Left renal cortex interstitium (tissue), 4 donors: ENCODE results near the gene ASTN1. TPM values are rescaled to one million over a fixed set of nuclear protein-coding genes. Genes with fewer than 3 reads are reported as not detected.
"Not testable (repeated sequence)": the region's sequence is repeated elsewhere in the genome, so short reads cannot be mapped to it uniquely, and the experiment has no call there.

ENCODE experiments used
- DNase-seq, 4 donors: peaks; one replicate each; pipeline ENCODE4 v3.0.0-alpha.2; 2013; ENCODE audit warnings: low read depth in 4 of 4, low spot score in 2 of 4, missing footprints in 1 of 4
- polyA plus RNA-seq, 4 donors: library from polyadenylated mRNA; unstranded; fragments of 120-200 nt; gene quantifications; one replicate each; pipeline ENCODE4 v1.2.1, GENCODE V29; 2013; ENCODE audit not compliant: insufficient read length in 4 of 4

ASTN1 gene
- polyA plus RNA-seq, 4 donors: 1.6 to 2.1 (median 1.8) TPM

DNA sequence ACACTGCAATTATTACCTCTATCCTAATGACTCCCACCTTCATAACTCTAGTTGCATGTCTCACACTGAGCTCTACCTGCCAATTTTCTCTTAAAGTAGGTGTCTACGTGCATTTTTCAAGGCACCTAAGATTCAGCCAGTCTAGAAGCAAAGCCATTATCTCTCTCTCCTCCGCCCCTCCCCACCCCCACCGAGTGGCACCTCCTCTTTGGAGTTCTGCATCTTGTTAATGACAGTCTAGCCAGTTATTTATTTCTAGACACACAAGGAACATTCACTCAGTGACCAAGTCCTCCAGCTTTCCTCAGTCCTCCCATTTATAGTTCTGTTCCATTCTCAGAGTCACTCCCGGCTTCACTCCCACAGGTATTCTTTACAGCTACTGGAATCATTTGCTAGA, 47.6 kb downstream of the ASTN1 start:
- DNase-seq: no peak

DNA sequence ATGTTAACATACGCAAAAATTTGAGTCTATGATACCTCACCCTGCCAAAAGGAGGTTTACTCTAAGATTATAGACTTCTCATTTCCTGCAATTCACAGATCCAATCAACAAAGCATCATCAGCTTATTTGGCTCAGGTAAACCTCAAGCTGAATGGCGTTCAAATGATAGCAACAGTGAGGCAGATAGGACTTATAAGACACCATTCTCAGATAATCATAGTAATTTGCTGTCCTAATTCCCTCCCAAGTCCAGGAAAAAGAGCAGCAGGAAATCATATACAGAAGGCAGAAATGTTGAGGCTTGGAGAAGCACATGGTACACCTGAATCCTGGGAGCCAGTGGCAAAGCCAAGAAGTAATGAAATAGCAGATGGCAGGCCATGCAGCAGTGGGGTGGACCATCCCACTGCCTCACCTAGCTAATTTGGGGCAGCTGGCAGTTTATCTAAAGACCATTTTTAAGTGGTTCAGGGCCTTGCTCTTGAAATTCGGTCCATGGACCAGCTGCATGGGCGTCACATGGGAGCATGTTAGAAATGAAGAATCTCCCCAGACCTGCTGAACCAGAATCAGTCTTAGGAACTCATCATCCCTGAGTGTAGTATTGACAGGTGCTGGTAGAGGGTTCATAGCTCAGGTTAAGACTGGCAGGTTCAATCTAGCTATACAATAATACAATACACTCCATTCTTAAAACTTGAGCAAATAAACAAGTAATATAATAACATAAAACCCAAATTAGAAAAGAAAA, 57.7 kb downstream of the ASTN1 start:
- DNase-seq: no peak

DNA sequence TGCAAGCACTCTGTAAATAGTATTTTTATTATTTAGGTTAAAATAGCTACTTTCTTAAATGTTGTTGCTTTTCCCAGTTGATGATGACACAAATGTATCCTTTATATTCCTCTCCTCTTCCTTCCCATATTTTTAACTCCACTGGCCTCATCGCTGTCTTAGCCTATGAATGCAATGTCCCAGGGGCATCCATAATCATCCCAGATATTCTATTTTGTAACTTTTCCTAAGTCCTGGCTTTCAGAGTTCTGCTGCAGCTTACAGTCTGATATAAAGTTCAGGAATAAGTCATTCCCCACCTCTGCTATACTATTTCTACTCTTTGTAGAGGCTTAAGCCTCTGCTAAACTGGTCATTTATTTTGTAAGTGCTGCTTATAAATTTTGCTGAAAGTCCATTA, 58.3 kb downstream of the ASTN1 start:
- no peak for DNase-seq

DNA sequence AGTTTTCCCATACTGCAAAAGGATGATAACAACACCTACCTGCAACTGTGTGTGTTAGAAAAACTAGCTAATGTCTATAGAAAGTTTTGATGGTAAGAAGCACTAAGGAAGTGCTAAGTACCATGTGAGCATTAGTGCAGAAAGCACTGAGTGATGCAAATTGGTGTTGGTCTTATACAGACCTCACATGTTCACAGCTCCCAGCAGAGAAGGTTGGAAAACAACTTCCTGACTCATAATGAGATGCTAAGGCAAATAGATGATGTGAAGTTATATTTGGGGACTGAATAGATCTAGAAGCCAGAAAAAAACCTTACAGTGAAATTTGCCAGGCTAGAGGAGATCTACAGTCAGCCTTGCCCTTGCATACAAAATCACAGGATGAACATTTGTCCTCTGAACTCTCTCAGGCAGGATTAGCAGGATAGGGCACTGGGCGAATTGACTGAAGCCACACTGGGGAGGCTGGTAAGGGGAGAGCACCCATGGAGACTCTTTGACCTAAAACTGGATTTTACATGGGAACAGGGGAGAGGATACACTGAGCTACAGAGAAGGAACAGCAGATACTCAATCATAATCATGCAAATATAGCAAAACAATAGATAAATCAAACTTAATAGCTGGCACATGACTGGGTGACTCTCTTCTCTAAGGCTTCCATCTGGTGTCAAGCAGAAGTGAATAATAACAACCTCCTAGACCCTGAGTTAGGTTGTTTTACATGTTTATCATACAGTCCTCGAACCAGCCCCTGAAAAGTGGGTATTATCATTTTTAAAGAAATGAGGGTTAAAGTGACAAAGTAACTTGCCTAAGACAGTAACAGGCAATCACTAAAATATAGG, 61.3 kb downstream of the ASTN1 start:
- no peak for DNase-seq

DNA sequence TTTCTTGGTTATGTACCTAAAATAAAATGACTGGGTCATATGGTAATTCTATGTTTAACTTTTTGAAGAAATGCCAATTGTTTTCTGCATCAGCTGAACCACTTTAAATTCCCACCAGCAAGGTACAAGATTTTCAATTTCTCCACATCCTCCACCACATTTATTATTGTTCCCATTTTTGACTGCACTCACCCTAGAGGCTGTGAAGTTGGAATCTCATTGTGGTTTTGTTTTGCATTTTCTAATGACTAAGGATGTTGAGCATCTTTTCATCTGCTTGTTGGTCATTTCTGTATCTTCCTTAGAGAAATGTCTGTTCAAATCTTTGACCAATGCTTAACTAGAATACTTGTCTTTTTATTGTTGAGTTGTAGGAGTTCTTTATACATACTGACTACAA, 72.5 kb downstream of the ASTN1 start:
- no peak for DNase-seq

DNA sequence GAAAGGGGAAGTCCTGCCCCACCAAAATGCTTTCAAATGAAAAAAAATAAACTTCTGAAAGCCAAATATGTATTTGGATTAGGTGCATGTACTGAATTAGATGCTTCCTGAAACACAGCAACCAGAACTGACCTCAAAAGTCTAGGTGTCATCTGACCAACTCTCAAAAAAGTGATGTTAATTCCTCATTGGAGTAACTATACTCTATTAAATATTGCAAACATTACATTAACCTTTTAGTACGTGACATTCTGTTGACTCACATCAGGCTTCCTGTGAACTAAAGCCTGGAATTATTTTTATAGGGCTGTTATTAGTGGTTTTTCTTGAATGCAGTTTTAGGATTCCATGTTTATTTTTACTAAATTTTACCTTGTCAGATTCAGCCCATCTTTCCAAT, 73.5 kb downstream of the ASTN1 start:
- DNase-seq: no peak

DNA sequence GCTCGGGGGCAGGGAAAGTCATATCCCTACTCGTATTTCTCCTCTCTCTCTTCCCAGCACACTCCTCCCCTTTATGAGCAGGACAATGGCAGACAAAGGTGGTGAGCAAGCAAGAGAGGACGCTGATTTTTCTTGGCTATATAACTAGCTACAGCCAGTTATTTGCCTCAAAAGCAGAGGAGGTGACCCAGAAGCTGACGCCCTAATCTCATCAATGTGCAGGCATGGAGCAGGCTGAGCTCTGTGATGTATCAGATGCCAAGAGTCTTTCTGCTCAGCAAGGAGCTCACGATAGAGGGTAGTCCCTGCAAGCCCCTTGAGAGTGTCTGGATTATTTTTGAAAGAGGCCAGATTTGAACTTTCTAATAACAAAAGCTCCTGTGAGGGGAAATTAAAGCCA, 75.5 kb downstream of the ASTN1 start:
- DNase-seq: no peak

DNA sequence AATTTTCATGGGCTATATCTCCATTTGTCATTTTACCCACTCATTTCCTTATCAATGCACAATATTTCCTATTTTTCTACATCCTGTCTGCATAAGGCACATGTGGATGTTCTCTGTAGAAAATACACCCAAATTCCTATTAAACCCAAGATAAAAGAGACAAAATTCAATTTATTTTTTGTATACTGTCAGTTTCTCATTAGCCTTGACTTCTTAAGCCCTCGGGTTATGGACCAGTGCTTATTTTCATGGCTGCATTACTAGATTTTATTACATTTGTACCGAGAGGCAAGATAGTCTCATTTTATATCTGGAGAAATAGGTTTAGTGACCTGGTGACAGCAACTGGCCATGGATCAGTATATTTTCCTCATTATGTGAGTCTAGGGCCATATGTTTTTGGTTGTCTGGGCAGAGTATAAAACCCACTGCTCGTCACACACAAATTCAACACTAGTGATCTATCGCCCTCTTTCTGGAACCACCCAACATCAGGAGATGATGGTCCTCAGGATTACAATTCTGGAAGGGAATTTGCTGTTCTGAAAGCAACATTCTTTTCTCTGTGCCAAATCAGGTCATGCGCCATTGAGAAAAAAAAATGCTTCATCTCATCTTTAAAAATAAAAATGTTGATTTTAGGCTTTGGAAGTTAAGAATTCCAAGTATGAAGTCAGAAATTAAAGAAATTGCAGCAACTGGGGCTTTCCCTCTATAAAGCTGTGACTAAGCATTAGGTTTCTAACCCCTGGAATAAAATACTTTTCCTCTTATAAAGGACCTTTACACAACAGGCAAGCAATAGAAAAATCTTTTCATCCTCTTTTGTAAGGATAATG, 81.4 kb downstream of the ASTN1 start:
- no peak for DNase-seq

DNA sequence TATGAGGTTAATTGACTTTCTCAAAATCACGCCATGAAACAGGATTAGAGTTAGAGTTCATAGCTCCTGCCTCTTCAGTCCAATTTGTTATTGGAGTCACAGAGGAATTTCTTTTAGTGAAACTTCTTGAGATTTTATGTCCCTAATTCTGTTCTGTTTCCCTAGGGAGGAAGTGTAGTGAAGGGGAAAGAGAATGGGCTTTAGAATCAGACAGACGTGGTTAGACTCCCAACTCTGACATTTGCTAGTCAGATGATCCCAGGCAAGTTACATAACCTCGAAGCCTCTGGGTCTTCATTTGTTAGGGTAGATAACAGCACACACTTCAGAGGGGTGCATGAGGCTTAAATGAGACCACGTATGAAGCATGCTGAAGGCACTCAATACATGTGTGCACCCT, 83.9 kb downstream of the ASTN1 start:
- DNase-seq: no peak

DNA sequence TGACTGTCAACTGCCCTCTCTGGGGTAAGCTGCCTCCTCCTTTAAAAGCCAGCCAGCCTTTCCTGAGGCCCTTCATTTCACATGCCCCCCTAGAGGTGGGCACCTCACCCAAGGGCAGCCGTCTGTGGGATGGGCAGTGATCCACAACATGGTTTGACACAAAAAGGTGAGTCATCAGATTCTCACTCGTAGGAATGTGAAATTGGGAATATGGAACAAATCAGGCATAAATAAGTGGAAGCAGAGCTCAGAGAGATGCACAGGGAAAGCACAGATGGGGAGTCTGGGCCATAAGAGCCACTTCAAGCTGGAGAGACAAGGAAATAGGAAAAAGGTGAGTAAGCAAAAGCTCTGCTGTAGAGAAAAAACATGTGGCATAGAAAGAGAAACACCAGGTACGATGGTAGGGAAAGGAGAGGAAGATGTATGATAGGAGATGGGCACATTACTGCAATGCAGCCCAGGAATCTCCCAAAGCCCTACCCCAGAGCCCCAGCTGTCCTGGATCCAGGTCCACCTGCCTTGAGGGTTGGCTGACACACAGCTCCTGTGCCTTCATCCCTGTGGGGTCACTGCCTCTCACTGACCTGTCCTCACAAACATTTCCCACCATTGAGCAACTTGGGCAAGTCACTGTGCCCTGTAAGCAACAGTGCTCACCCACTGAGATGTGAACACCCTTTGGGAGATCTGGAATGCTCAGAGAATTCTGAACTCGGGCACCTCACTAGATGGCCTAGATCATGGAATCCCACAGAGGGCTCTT, 86.6 kb downstream of the ASTN1 start:
- DNase-seq: no peak

DNA sequence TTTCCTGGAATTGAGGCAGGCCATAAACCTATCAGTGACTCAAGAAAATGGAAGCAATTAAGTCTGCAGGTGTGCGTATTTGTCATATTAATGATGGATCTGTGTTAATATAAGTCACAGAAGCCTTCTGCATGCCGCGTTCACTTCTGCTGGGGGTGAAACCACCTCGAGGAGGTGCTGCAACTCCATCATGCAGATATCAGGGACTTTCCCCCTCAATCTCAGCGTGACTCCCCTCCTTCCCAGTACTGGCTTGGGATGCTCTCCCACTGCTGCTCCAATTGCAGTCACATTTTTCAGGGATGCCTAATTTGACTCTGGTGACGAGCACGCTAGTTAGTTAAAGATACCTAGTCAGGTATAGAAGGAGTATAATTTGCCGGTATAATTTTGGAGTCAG, 87.5 kb downstream of the ASTN1 start:
- no peak for DNase-seq

DNA sequence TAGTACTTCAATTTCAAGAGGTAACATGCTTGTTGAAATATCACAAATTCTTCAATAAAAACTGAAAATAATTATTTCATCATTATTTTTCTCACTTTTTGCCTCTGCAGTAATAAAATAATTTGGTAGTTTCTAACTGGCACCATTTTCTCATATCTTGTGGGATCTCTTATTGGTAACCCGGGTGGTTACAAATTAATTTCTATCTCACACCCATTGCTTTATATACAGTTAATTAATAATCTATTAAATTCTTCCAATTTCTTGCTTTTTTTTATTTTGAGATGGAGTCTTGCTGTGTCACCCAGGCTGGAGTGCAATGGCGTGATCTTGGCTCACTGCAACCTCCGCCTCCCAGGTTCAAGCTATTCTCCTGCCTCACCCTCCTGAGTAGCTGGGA, 89.7 kb downstream of the ASTN1 start:
- not testable (repeated sequence) for DNase-seq

DNA sequence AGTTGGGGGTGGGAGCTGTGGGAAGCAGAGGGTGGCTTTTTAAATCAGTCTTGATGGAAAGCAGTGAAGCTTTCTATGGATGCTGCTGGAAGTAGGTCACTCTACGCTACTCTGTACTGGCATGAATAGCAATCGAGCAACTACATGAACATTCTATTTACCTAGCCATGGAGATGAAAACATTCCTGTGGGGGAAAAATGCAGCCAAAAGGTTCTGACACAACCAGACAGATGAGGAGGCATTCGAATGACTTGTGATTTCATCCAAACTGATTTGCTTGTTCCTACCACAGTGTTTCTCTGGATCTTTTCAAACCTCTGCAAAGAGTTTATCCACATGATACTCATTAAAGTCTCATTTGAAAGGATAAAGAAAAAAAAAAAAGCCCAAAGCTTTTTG, 95.0 kb downstream of the ASTN1 start:
- no peak for DNase-seq

DNA sequence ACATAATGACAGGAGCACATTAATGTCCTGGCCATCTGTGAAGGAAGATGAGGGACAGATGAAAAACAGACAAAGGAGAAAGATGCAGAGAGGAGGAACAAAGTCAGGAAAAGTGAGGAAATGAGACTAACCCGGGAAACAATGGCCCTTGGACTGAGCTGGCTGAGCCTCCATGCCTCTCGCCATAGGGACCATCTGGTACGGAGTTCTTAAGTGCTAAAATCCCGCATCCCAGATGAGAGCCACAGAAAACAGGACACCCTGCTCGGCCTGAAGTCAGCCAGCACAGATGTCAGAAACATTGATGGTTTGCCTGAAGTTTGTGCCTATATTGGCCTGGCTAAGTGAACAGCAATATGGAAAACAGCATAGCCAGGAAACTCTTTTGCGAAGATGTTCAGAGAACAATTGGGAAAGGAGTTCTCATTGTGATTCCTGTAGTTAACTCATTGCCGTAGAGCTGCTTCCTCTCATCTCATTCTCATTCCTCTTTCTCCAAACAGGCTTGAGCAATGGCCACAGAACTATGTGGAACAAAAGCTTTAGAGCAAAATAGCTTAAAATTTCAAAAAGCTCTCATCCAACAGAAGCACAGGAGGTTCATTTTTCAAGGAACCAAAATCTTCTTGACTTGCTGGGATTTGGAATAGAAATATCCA, 96.6 kb downstream of the ASTN1 start:
- DNase-seq: no peak

DNA sequence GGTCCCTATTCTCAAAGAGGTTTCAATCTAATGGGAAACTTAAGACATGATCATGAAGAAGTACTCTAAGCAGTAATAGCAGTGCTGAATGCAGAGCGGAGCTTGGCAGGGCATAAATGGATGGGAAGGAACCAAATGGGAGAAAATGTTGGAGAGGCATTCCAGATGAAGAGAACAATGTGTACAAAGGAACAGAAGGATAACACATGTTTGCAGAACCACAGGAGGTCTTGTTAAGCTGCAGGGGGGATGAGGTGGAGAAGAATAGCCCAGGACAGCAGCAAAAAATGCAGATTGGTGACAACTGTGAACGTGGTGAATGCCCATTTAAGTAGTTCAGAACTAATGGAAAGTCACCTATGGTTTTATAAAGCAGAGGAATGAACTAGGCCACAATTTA, 99.1 kb downstream of the ASTN1 start:
- no peak for DNase-seq

DNA sequence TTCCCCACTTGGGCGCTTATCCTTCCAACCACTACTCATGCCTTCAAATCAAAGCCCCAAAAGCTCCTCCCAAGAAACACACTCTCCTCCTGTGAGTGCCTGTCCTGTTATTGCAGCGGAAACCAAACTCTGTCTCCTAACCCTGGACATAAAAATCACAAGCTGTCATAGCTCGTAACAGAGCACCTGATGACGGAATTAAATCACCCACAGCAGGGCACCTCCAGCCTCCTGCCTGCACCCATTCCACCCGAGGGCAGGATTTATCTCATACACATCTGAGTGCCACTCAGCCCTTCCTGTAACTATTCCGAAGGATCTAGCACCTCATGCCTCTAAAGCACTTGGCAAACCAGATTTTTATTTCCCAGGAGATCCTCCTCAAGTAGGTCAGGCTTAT, 100.9 kb downstream of the ASTN1 start:
- no peak for DNase-seq

DNA sequence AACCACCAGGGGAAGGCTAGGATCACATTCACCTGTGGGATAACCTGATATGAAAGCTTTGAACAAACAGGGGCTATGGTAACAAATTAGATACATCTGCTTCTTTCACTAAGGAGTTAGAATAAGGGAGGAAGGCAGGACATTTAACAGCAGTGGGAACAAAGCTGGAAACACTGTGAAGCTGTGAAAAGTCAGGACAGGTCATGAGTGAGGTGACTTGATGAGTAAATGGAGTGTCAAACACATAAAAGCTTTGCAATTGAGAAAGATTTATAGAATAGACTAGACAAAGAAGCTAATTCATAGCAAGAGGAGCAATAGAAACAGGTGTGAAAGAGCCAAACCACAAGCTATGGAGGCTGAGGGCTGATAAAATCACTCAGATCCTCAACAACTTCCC, 110.0 kb downstream of the ASTN1 start:
- DNase-seq: peak in 1 of 4 donors; percentile 17

DNA sequence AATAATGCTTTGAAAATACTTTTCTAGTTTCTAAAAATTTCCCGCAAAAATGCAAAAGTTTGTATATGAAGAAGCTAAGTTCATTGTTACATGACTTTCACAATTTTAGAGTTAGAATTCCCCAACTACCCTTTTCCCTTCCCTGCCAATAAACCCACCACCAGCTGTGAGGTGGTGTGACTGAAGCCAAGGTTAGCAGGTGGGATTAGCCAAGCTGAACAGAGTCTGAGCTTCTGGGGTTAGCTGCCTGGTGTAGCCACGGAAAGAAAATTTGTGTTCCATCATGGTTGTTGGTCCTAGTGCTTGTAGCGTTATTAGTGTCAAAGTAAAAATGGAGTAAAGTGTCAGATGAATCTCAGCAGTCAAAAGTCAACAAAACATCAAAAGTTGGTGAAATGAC, 110.9 kb downstream of the ASTN1 start:
- DNase-seq: no peak

DNA sequence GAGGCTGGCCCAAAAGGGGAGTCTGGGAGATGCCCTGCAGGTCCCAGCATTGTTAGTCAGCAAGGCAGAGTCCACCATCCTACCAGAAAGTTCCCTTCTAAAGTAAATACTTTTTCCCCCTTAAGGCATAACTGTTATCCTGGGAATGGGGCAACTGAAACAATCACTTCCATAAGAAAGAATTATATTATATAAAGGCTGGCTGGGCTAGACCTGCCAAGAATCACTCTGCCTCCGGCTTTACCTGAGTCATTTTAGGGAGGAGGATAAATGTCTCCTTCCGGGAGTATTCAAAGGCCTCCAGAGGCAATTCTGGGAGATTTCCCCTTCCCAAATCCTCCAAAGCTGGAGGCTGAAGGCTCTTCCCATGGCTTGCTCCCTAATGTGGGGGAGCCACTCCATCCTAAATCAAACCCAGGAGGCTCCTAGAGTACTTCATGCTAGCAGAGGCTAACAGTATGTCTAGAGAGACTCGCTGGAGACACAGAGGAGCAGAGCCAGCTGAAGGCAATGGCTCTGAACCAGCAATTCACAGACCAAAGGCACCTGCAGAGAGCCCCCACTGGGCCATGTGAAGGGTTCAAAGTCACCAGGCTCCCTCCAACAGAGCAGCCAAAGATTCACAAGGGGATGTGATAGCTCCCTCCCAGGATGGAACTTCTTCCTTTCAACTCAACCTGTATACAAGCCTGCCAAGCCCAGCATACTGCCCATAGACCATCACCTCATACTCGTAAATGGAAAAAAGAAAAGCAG, 116.0 kb downstream of the ASTN1 start:
- no peak for DNase-seq
